Measurements from ENCODE around the gene KLHL5.
A peak's percentile ranks its signal among the peaks of the same experiment; 100 is the strongest.
"Not testable (repeated sequence)": the region's sequence is repeated elsewhere in the genome, so short reads cannot be mapped to it uniquely, and the experiment has no call there.

KLHL5 gene, protein sequence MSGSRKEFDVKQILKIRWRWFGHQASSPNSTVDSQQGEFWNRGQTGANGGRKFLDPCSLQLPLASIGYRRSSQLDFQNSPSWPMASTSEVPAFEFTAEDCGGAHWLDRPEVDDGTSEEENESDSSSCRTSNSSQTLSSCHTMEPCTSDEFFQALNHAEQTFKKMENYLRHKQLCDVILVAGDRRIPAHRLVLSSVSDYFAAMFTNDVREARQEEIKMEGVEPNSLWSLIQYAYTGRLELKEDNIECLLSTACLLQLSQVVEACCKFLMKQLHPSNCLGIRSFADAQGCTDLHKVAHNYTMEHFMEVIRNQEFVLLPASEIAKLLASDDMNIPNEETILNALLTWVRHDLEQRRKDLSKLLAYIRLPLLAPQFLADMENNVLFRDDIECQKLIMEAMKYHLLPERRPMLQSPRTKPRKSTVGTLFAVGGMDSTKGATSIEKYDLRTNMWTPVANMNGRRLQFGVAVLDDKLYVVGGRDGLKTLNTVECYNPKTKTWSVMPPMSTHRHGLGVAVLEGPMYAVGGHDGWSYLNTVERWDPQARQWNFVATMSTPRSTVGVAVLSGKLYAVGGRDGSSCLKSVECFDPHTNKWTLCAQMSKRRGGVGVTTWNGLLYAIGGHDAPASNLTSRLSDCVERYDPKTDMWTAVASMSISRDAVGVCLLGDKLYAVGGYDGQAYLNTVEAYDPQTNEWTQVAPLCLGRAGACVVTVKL

DNA sequence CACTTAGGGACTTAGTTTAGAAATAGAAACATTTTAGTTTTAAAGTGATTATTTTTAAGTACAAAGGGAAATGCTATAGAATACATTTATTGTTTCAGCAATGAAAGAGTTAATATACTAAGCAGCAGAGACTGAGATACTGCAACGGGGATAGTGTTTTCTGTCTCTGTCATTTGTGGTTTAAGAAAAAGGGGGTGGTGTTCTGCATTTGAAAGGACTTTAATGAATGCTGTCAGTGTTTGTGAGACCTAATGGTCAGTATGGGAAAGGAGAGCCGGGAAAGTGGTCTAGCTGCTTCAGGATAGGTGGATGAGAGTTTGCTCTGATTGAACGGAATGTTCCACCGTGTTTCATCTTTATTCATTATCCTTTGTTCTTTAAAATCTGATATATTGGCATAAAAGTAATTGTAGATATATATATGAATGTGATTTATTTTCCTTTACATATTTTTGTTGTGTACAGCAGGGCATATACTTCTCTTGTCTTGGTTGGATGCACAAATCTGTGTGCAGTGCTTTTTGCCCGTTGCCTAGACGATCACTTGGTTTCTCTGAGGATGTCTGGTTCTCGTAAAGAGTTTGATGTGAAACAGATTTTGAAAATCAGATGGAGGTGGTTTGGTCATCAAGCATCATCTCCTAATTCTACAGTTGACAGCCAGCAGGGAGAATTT is at the start of gene KLHL5:
TSS of gene KLHL5 (plus strand) at position 139 of the 676 bp plus-strand sequence. CDS start at position 560, 421 bp downstream.
- FAIRE-seq (no peak), DNase-seq (ENCODE audit: low spot score) (no peak)

- DNase-seq (ENCODE audit: low spot score) (no peak), FAIRE-seq (no peak)
These were observed 48.0 kb upstream of the KLHL5 start for GRCh38 chr4:39014028-39014427.

DNA sequence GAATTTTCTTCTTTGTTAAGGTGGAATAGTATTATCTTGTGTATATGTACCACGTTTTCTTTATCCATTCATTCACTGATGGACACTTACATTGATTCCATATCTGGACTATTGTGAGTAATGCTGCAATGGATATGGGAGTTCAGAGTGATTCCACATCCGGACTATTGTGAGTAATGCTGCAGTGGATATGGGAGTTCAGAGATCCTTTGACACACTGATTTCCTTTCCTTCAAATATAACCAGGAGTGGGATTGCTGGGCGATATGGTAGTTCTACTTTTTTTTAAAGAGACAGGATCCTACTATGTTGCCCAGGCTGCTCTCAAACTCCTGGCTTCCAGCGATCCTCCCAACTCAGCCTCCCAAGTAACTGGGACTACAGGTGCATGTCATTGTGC is 41.9 kb upstream of the KLHL5 start:
- DNase-seq (ENCODE audit: low spot score): no peak
- FAIRE-seq: peak; percentile 30

- no peak for FAIRE-seq
- no peak for DNase-seq (ENCODE audit: low spot score)
These were observed 40.4 kb upstream of the KLHL5 start for GRCh38 chr4:39021631-39022030.

DNA sequence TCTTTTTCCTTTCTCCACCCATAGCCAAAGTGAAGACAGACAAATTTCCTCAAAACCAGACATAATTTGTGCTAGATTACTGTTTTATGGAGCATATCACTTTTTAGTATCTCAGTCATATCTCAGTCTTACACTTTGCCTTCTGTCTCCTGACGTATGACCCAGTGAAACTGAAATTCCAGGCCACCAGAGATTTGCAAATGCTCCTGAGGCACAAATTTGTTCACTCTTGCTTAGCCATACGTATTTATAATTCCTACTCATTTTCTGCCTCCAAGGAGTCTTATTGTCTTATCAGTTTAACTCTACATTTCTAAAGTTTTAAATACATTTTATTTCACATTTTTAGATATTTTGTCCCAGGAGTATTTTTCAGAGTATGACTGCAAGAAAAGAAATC is 39.8 kb upstream of the KLHL5 start:
- DNase-seq (ENCODE audit: low spot score) (no peak), FAIRE-seq (no peak)

- DNase-seq (ENCODE audit: low spot score) (no peak), FAIRE-seq (no peak)
These were observed 39.0 kb upstream of the KLHL5 start for GRCh38 chr4:39023059-39023458.

DNA sequence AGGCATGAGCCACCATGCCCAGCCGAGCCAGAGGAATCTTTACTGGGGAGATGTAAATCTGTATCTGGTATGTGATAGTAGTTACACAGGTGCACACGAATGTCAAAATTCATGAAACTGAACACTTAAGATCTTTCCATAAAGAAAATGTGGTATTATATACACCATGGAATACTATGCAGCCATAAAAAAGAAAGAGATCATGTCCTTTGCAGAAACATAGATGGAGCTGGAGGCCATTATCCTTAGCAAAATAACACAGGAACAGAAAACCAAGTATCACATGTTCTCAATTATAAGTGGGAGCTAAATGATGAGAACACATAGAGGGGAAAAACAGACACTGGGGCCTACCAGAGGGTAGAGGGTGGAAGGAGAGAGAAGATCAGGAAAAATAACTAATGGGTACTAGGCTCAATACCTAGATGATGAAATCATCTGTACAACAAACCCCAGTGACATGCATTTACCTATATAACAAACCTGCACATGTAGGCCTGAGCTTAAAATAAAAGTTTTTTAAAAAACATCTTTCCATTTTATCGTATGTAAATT is 37.6 kb upstream of the KLHL5 start:
- DNase-seq (ENCODE audit: low spot score): no peak

GRCh38 chr4:39025552-39026085 is 36.4 kb upstream of the KLHL5 start:
- FAIRE-seq (no peak), DNase-seq (ENCODE audit: low spot score) (no peak)

More for the DNA sequence above, 37.6 kb upstream of the KLHL5 start:
- FAIRE-seq: no peak

DNA sequence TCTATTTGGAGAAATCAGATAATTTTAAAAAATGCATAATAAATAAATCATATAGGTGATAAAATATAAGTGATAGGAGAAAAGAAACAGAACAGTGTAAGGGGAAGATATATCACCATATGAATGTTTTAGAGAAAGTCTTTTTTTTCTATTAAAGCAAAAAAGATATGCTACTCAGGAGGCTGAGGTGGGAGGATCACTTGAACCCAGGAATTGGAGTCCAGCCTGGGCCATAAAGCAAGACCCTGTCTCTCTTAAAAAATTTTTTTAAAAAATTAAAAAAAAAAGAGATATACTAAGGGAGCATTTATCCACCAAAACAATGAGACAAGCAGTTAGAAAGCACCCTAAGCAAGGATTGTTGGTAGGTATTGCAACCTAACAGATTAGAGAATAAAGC is 35.9 kb upstream of the KLHL5 start:
- FAIRE-seq (no peak), DNase-seq (ENCODE audit: low spot score) (no peak)

- no peak for FAIRE-seq
- DNase-seq (ENCODE audit: low spot score): no peak
These were observed 32.0 kb upstream of the KLHL5 start for GRCh38 chr4:39029752-39030694.

- DNase-seq (ENCODE audit: low spot score) (no peak), FAIRE-seq (no peak)
These were observed 31.3 kb upstream of the KLHL5 start for GRCh38 chr4:39030725-39031124.

GRCh38 chr4:39031590-39032020 is 30.4 kb upstream of the KLHL5 start:
- FAIRE-seq; DNase-seq (ENCODE audit: low spot score): not testable (repeated sequence)

GRCh38 chr4:39032218-39033085 is 29.6 kb upstream of the KLHL5 start, which contains the start of gene TMEM156:
Gene TMEM156, minus strand, starts transcription at chr4:39032409. Its CDS starts 96 bp downstream, at chr4:39032313.
- DNase-seq (ENCODE audit: low spot score) (no peak), FAIRE-seq (no peak)

DNA sequence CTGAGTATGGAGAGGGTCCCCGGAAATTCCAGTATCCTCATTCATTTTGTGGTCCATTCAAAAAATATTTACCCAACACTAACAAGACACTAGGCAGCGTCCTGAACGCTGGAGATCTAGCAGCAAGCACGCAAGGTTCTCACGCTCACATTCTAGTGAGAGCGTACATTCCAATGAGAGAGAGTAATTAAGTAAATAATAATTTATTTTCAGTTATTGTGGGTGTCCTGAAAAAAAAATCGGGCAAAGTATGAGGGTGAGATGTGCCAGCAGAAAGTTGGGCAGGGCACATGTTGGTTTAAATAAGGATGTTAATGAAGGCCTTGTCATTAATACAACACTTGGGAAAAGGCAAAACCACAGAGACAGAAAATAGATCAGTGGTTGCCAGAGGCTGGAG is 25.9 kb upstream of the KLHL5 start:
- DNase-seq (ENCODE audit: low spot score) (peak; percentile 46), FAIRE-seq (peak; percentile 72)

GRCh38 chr4:39037491-39037825 is 24.6 kb upstream of the KLHL5 start:
- peak; percentile 63 for DNase-seq (ENCODE audit: low spot score)
- peak; percentile 61 for FAIRE-seq

GRCh38 chr4:39037941-39038340 is 24.1 kb upstream of the KLHL5 start:
- DNase-seq (ENCODE audit: low spot score): no peak
- FAIRE-seq: no peak

DNA sequence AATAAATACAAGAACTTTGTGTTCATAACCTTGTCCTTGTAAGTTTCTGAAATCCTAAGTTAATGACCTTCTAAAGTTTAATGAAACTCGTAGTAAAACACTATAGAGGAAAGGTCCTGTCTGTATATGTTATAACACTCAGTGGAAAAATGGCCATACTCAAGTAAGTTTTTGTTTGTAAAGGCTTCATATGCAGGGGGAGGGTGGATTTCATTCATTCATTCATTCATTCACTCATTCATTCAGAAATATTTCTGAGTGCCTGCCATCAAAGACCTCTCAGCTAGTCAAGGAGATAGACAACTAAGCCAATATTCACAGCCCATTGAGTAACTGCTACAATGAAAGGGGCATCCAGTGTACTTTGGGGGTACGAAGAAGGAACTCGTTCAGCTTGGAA is 22.9 kb upstream of the KLHL5 start:
- DNase-seq (ENCODE audit: low spot score) (no peak), FAIRE-seq (no peak)

- FAIRE-seq (no peak), DNase-seq (ENCODE audit: low spot score) (no peak)
These were observed 19.7 kb upstream of the KLHL5 start for GRCh38 chr4:39042366-39042765.
